GM18951 (cell line): ENCODE results near the gene SMAD3.
"Not testable (repeated sequence)": the region's sequence is repeated elsewhere in the genome, so short reads cannot be mapped to it uniquely, and the experiment has no call there.

Experiments
- POLR2A ChIP-seq: IDR thresholded peaks from 4 replicates; pipeline ENCODE4 v1.6.1; 2011; ENCODE audit warnings: mild to moderate bottlenecking; ENCODE audit not compliant: insufficient read length, insufficient read depth; ENCODE audit errors: extremely low read depth
- in situ Hi-C: fragments of 300-500 bp; cut with MboI; formaldehyde crosslinking; loops from one replicate; pipeline ENCODE4 v1.12.0; 2022; ENCODE audit warnings: low sequenced_read_pairs, mixed read lengths, inconsistent platforms; ENCODE audit not compliant: unreplicated experiment

Gene SMAD3

GRCh38 chr15:67145710-67146109 lies 80.3 kb downstream of the SMAD3 start:
- no peak for TF ChIP-seq POLR2A
- in situ Hi-C loops: no loop called here

GRCh38 chr15:67146234-67146633 lies 80.8 kb downstream of the SMAD3 start:
- in situ Hi-C loops: no loop called here
- TF ChIP-seq POLR2A: no peak

- no peak for TF ChIP-seq POLR2A
- in situ Hi-C loops: no loop called here
Measured at GRCh38 chr15:67146875-67147381, 81.5 kb downstream of the SMAD3 start.

GRCh38 chr15:67147396-67147949 lies 82.1 kb downstream of the SMAD3 start:
- in situ Hi-C loops: no loop called here
- TF ChIP-seq POLR2A: no peak

- TF ChIP-seq POLR2A: no peak
- in situ Hi-C loops: no loop called here
Measured at GRCh38 chr15:67148196-67148701, 82.8 kb downstream of the SMAD3 start.

- in situ Hi-C loops: no loop called here
- no peak for TF ChIP-seq POLR2A
Measured at GRCh38 chr15:67149068-67149772, 83.8 kb downstream of the SMAD3 start.

GRCh38 chr15:67149773-67150022 lies 84.3 kb downstream of the SMAD3 start:
- in situ Hi-C loops: no loop called here

GRCh38 chr15:67150023-67150860 lies 84.8 kb downstream of the SMAD3 start:
- in situ Hi-C loops: no loop called here
- no peak for TF ChIP-seq POLR2A

More at GRCh38 chr15:67149773-67150022, 84.3 kb downstream of the SMAD3 start:
- TF ChIP-seq POLR2A: no peak

- no peak for TF ChIP-seq POLR2A
- in situ Hi-C loops: no loop called here
Measured at GRCh38 chr15:67152429-67152828, 87.0 kb downstream of the SMAD3 start.

GRCh38 chr15:67153044-67153443 lies 87.6 kb downstream of the SMAD3 start:
- in situ Hi-C loops: not testable (repeated sequence)

- TF ChIP-seq POLR2A: no peak
- in situ Hi-C loops: no loop called here
Measured at GRCh38 chr15:67154249-67154648, 88.8 kb downstream of the SMAD3 start.

GRCh38 chr15:67156426-67156825 lies 91.0 kb downstream of the SMAD3 start:
- in situ Hi-C loops: no loop called here
- TF ChIP-seq POLR2A: no peak

- in situ Hi-C loops: no loop called here
- TF ChIP-seq POLR2A: no peak
Measured at GRCh38 chr15:67156834-67157233, 91.4 kb downstream of the SMAD3 start.
